Limb (tissue), 2 donors: ENCODE measurements around the gene PRELP.
"Not testable (repeated sequence)": the region's sequence is repeated elsewhere in the genome, so short reads cannot be mapped to it uniquely, and the experiment has no call there.

ENCODE experiments used
- DNase-seq, 2 donors: peaks; one replicate each; pipeline ENCODE4 v3.0.0-alpha.2; 2016; ENCODE audit errors: extremely low spot score in 2 of 2

PRELP gene

GRCh38 chr1:203506858-203507626 is 31.4 kb downstream of the PRELP start:
- DNase-seq = peak; percentile 55 to 57

- no peak for DNase-seq
Observed at GRCh38 chr1:203507759-203508158, 32.2 kb downstream of the PRELP start.

DNA sequence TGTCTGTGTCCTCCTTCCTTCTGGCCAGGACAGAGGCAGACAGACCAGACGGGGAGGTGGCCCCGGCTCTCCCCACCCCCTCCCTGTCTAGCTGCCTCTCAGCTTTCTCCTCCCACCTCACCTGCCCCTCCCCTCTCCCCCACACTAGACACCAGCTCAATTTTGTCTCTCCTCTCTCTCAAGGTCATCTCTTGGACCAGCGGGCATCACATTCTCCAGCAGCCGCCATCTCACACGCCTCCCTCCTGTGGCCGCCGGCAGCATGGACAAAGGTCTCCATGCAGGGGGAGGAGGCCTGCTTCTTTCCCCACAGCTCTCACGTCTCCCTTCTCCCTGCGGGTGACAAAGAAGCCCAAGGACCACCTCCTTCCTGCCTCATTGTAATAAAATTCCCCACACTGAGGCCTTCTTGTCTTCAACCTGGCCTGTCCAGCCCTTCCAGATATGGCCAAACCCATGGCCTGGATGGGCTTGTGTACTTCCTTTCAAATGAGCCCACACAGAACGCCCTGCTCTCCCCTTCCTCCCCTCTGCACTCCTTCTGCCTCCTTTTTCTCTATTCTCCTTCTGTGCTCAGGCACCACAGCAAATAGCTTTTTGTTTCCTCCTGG is 33.0 kb downstream of the PRELP start:
- peak in 1 of 2 donors; percentile 46 for DNase-seq

- DNase-seq = no peak
Observed at GRCh38 chr1:203509135-203509534, 33.5 kb downstream of the PRELP start.

- no peak for DNase-seq
Observed at GRCh38 chr1:203511513-203511912, 35.9 kb downstream of the PRELP start.

DNA sequence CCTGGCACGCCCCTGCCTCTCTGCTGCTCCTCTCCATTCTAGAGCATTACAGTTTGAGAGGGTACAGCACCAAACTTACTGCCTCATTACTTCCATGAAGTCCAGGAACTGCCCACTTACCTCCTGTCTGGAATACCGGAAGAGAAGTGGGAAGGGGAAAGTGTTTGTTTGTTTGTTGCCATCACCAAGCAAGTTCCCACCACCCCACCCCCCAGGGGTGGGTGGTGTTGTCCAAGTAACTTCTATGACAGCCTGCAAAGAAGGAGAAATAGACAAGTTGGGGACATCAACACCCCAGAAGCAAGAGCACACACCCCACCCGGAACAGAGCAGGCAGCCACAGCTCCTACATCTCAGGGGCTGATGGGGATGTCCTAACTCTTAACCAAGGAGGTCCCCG is 36.3 kb downstream of the PRELP start:
- DNase-seq = no peak

- DNase-seq = no peak
Observed at GRCh38 chr1:203512517-203512847, 36.9 kb downstream of the PRELP start.

GRCh38 chr1:203512848-203513584 is 37.4 kb downstream of the PRELP start:
- DNase-seq = no peak

GRCh38 chr1:203513585-203514031 is 38.0 kb downstream of the PRELP start:
- no peak for DNase-seq

DNA sequence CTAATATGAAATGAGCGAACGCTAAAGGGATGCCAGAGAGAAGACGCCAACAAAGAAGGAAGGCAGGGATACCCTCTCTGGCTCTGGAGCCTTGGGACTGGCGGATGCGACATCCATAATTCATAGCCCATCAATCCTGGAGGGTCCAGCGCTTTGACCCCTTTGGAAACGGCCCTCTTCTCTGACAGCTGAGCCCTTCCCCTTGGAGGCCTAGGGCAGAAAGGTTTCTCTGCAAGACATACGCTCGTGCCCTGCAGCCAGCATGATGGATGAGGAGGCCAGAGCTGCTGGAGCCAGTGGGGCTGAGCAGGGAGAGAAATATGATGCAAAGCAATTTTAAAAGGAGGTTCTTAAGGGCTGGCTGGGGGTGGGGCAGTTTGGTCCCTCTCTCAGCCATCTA is 40.6 kb downstream of the PRELP start:
- DNase-seq = no peak

- no peak for DNase-seq
Observed at GRCh38 chr1:203516906-203517305, 41.3 kb downstream of the PRELP start.

GRCh38 chr1:203517426-203518110 is 42.0 kb downstream of the PRELP start:
- no peak for DNase-seq

DNA sequence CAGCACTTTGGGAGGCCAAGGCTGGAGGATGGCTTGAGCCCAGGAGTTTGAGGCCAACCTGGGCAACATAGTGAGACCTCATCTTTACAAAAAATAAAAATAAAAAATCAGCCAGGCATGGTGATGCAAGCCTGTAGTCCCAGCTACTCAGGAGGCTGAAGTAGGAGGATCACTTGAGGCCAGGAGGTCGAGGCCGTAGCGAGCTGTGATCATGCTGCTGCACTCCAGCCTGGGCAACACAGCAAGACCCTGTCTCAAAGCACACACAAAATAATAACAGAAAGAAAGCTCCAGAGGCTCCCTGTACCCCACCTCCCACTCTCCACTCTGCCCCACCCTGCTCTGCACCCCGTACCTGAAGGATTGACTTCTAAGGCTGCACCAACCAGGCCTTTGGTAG is 42.5 kb downstream of the PRELP start:
- DNase-seq = not testable (repeated sequence)

- no peak for DNase-seq
Observed at GRCh38 chr1:203518541-203518940, 42.9 kb downstream of the PRELP start.

- no peak for DNase-seq
Observed at GRCh38 chr1:203519053-203519840, 43.6 kb downstream of the PRELP start.

DNA sequence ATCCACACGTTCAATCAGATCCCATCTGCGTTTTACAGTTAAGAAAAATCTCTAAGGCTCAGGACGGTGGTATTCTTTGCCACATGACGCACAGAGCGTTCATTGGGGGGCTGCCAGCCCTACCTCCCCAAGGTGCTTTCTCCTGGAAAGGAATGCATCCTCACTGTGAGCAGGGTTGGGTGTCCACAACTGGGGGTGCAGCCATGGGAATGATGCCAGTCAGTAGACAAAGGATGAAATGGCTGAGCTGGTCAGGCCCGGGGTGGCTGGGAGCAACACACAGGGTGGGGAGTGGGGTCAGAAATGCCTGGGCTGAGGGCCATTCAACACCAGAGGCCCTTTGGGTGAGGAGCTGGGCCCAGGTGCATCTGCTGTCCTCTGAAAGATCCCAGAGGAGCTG is 44.3 kb downstream of the PRELP start:
- no peak for DNase-seq

DNA sequence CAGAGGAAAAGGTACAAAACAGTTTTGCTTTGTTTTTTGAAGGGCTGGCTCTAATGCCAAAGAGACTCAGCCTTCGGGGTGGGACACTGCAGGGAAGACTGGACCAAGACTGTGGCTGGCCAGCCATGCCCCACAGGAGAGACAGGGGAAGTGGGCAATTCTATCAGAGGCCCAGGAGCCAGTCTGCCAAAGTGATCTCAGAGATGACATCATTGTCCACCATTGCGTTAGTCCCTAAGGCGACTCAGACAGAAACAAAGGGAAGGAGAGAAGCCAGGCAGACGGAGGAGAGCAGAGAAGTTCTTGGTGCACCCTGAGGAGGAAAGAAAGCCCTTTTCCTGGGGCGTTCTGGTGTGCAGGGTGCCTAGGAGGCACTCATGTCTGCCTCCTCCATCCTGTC is 44.7 kb downstream of the PRELP start:
- DNase-seq = no peak

GRCh38 chr1:203521074-203521794 is 45.6 kb downstream of the PRELP start:
- no peak for DNase-seq

- no peak for DNase-seq
Observed at GRCh38 chr1:203521812-203522211, 46.2 kb downstream of the PRELP start.

GRCh38 chr1:203522237-203522636 is 46.6 kb downstream of the PRELP start:
- DNase-seq = no peak

DNA sequence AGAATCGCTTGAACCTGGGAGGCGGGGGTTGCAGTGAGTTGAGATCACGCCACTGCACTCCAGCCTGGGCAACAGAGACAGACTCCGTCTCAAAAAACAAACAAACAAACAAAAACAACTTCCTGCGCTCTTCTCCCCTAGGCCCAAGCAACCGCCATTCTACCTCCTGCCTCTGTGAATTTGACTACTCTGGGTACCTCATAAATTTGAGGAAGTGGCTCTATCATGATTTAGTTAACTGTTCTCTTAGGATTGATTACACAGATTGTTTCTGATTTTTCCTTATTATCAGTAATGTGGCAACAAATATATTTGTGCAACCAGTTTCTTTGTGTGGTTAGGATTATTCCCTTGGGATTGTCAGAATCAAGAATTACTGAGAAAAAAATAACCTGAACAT is 48.1 kb downstream of the PRELP start:
- no peak for DNase-seq
